ENCODE results near the gene CCSER1.
"Not testable (repeated sequence)": the region's sequence is repeated elsewhere in the genome, so short reads cannot be mapped to it uniquely, and the experiment has no call there.

Gene CCSER1

GRCh38 chr4:91317434-91317833 lies 1190.2 kb downstream of the CCSER1 start:
- ChIA-PET CTCF (no interaction called here), POLR2A (ENCODE audit: low non-redundant PET) (no interaction called here)
- no peak overlapping the region for H3K27ac ChIP-seq
- no peak for DNase-seq (ENCODE audit: low spot score)
- TF ChIP-seq, protein P1, sequence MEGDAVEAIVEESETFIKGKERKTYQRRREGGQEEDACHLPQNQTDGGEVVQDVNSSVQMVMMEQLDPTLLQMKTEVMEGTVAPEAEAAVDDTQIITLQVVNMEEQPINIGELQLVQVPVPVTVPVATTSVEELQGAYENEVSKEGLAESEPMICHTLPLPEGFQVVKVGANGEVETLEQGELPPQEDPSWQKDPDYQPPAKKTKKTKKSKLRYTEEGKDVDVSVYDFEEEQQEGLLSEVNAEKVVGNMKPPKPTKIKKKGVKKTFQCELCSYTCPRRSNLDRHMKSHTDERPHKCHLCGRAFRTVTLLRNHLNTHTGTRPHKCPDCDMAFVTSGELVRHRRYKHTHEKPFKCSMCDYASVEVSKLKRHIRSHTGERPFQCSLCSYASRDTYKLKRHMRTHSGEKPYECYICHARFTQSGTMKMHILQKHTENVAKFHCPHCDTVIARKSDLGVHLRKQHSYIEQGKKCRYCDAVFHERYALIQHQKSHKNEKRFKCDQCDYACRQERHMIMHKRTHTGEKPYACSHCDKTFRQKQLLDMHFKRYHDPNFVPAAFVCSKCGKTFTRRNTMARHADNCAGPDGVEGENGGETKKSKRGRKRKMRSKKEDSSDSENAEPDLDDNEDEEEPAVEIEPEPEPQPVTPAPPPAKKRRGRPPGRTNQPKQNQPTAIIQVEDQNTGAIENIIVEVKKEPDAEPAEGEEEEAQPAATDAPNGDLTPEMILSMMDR (conservative IDR thresholded peaks at IDR 0.05; ENCODE audit: low read depth), result no peak

- no peak for DNase-seq (ENCODE audit: low spot score)
- no peak overlapping the region for H3K27ac ChIP-seq
- CTCF ChIA-PET, result interaction anchor here (0.5 kb wide), 1 partner anchor 208 kb away, joined by 5 read pairs; no protein-coding TSS in a partner anchor
- TF ChIP-seq, protein P1 (conservative IDR thresholded peaks at IDR 0.05; ENCODE audit: low read depth), result no peak
- POLR2A ChIA-PET (ENCODE audit: low non-redundant PET), result no interaction called here
Measured at GRCh38 chr4:91319556-91320268, 1192.5 kb downstream of the CCSER1 start.

DNA sequence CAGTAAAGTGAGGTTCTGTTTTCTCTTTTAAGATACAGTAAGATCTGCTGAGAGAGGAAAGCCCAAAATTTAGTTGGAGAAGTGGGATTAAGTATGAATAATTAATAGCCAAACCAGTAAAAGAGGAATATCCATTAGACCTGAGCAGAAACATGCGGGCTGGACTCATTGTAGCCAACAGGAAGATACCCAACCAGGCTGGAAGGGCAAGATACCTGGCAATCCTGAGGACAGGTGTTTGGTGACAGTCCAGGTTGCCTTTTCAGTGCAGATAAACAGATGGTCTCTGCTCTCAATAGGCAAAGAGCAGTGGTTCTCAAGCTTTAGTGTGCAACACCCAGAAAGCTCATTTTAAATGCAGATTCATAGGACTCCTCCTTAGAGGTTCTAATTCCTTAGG lies 1195.8 kb downstream of the CCSER1 start:
- no peak overlapping the region for H3K27ac ChIP-seq
- no peak for DNase-seq (ENCODE audit: low spot score)
- TF ChIP-seq, protein P1 (conservative IDR thresholded peaks at IDR 0.05; ENCODE audit: low read depth), result no peak
- ChIA-PET POLR2A (ENCODE audit: low non-redundant PET) (no interaction called here), CTCF (no interaction called here)

- CTCF ChIA-PET, result no interaction called here
- TF ChIP-seq, protein P1 (conservative IDR thresholded peaks at IDR 0.05; ENCODE audit: low read depth), result no peak
- POLR2A ChIA-PET (ENCODE audit: low non-redundant PET), result no interaction called here
- peak; percentile 3 for DNase-seq (ENCODE audit: low spot score)
- H3K27ac ChIP-seq, result no peak overlapping the region
Measured at GRCh38 chr4:91325495-91325894, 1198.3 kb downstream of the CCSER1 start.

DNA sequence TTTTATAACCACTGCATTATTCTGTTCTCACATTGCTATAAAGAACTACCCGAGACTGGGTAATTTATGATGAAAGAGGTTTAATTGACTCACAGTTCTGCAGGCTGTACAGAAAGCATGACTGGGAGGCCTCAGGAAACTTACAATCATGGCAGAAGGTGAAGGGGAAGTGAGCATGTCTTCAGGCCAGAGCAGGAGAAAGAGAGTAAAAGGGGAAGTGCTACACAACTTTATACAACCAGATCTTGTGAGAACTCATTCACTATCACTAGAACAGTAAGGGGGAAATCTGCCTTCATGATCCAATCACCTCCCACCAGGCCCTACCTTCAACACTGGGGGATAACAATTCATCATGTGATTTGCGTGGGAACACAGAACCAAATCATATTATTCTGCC lies 1199.0 kb downstream of the CCSER1 start:
- H3K27ac ChIP-seq; POLR2A ChIA-PET (ENCODE audit: low non-redundant PET); DNase-seq (ENCODE audit: low spot score); CTCF ChIA-PET: not testable (repeated sequence)

DNA sequence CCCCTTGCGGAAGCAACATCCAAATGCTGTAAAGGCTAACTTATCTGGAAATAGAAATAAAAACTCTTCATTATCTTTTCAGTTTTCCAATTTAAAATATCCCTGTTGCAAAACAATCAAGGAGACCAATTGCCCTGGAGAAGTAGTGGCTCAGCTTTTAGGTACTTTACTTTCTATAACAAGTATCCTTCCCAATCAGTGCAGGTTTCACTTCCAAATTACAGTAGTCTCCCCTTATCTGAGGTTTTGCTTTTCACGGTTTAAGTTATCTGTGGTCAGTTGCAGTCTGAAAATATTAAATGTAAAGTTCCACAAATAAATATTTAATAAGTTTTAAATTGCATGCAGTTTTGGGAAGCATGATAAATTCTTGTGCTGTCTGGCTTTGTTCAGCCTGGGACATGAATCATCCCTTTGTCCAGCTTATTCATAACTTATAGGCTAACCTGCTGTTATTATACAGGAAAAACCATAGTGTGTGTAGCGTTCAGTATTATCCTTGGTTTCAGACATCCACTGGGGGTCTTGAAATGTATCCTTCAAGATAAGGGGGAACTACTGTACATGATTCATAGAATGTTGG lies 1203.5 kb downstream of the CCSER1 start:
- CTCF ChIA-PET, result interaction anchor here (0.9 kb wide), 1 partner anchor 1827 kb away, joined by 4 read pairs; no protein-coding TSS in a partner anchor
- POLR2A ChIA-PET (ENCODE audit: low non-redundant PET), result no interaction called here
- no peak for DNase-seq (ENCODE audit: low spot score)
- TF ChIP-seq, protein P1 (conservative IDR thresholded peaks at IDR 0.05; ENCODE audit: low read depth), result no peak
- no peak overlapping the region for H3K27ac ChIP-seq

DNA sequence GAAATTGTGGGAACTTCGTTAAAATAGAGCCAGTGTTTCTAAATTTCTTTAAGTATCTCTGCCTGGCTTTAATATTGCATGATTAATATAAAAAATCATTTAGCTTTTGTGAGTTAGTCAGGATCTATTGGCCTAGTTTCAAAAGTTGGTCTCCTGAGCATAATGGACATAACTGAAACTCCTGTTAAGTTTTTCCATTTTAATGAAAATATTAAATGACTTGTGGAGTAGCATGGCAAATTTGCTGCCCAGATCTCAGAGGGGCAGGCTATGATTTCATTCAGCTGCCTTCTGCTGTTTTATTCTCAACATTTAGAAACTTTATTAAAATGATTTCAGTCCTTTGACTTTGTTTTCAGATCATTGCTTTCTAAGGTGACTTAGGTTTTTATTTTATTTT lies 1213.6 kb downstream of the CCSER1 start:
- TF ChIP-seq, protein P1 (conservative IDR thresholded peaks at IDR 0.05; ENCODE audit: low read depth), result no peak
- no peak overlapping the region for H3K27ac ChIP-seq
- DNase-seq (ENCODE audit: low spot score), result no peak
- CTCF ChIA-PET, result no interaction called here
- POLR2A ChIA-PET (ENCODE audit: low non-redundant PET), result no interaction called here

Measured in RWPE1 (cell line).